Tibial nerve (tissue), 4 donors: ENCODE data around the gene SLC7A4.

Source experiments
- CTCF ChIP-seq, 5 experiments: fragments of 200-600 bp in 3 of 5; fragments of 450-650 bp in 2 of 5; sonication (generic) in 3 of 5; IDR thresholded peaks; one replicate each; pipeline ENCODE4 v1.5.1; 2016 to 2019; ENCODE audit warnings: antibody characterized with exemption in 5 of 5, mild to moderate bottlenecking in 3 of 5, moderate library complexity in 2 of 5
- EP300 ChIP-seq, 2 donors: sonication (generic); formaldehyde crosslinking; IDR thresholded peaks; one replicate each; pipeline ENCODE4 v1.6.1; 2017; ENCODE audit warnings: antibody characterized with exemption in 2 of 2, mild to moderate bottlenecking in 1 of 2

GRCh38 chr22:21001601-21002325, 30.6 kb downstream of the SLC7A4 start, which contains the start of gene THAP7:
- TF ChIP-seq CTCF (IDR thresholded peaks at IDR 0.05) (peak in 1 of 5 experiments; percentile 16), EP300 (IDR thresholded peaks at IDR 0.05) (peak; percentile 90 to 94)
